ENCODE data around the gene SCGB1A1. TPM values are rescaled to one million over a fixed set of nuclear protein-coding genes. Genes with fewer than 3 reads are reported as not detected.
A peak's percentile ranks its signal among the peaks of the same experiment; 100 is the strongest.

The SCGB1A1 gene
- total and polyA plus RNA-seq, 5 experiments from 2014 or later = not detected

GRCh38 chr11:62430425-62430824 is 11.6 kb downstream of the SCGB1A1 start:
- DNase-seq (no peak), ATAC-seq (no peak)
- H3K27me3 Mint-ChIP-seq = no peaks in the 10 kb centered on the region
- peak overlapping the region in 4 of 10 donors; percentile 3 to 52 (median 20) for H3K27ac Mint-ChIP-seq
- no peaks in the 10 kb centered on the region for H3K36me3 Mint-ChIP-seq
- peaks cover 17 to 61% (median 54%) of the 10 kb centered on the region in 4 donors for H3K4me1 Mint-ChIP-seq
- no peak overlapping the region for H3K4me3 Mint-ChIP-seq
- POLR2A ChIA-PET = no interaction called here
- no peaks in the 10 kb centered on the region for H3K9me3 Mint-ChIP-seq

GRCh38 chr11:62431171-62431901 is 12.5 kb downstream of the SCGB1A1 start:
- POLR2A ChIA-PET = no interaction called here
- Mint-ChIP-seq H3K36me3 (no peaks in the 10 kb centered on the region), H3K27me3 (no peaks in the 10 kb centered on the region), H3K9me3 (no peaks in the 10 kb centered on the region), H3K27ac (peak overlapping the region in 5 of 10 donors; percentile 37 to 52 (median 43)), H3K4me1 (peaks cover 24 to 67% (median 61%) of the 10 kb centered on the region in 4 donors), H3K4me3 (no peak overlapping the region)
- no peak for DNase-seq
- no peak for ATAC-seq

DNA sequence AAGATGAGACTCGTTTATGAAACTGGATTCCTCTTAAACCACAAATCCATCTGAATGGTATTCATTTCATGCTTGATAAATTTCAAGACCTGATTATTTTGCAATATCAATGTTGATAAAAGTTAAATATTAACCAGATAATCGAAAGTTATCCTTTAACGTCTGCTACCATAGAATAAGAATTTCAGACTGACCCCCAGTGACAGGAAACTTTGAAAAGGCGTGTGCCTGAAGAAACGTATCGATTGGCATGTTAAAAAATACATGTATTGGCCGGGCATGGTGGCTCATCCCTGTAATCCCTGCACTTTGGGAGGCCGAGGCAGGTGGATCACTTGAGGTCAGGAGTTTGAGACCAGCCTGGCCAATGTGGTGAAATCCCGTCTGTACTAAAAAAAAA is 13.9 kb downstream of the SCGB1A1 start:
- DNase-seq = no peak
- no peak overlapping the region for H3K4me3 Mint-ChIP-seq
- H3K4me1 Mint-ChIP-seq = peaks cover 21 to 58% (median 52%) of the 10 kb centered on the region in 4 donors
- ATAC-seq = no peak
- H3K36me3 Mint-ChIP-seq = no peaks in the 10 kb centered on the region
- POLR2A ChIA-PET = no interaction called here
- H3K27me3 Mint-ChIP-seq = no peaks in the 10 kb centered on the region
- H3K27ac Mint-ChIP-seq = no peak overlapping the region
- H3K9me3 Mint-ChIP-seq = no peaks in the 10 kb centered on the region

- ATAC-seq (no peak), DNase-seq (no peak)
- no peaks in the 10 kb centered on the region for H3K9me3 Mint-ChIP-seq
- H3K27me3 Mint-ChIP-seq = no peaks in the 10 kb centered on the region
- peak overlapping the region in 8 of 10 donors; percentile 42 to 74 (median 50) for H3K4me3 Mint-ChIP-seq
- no peaks in the 10 kb centered on the region for H3K36me3 Mint-ChIP-seq
- POLR2A ChIA-PET = no interaction called here
- H3K4me1 Mint-ChIP-seq = peaks cover 21 to 54% (median 50%) of the 10 kb centered on the region in 4 donors
- H3K27ac Mint-ChIP-seq = peak overlapping the region in 6 of 10 donors; percentile 13 to 73 (median 64)
Measured at GRCh38 chr11:62433141-62433903, 14.5 kb downstream of the SCGB1A1 start.

DNA sequence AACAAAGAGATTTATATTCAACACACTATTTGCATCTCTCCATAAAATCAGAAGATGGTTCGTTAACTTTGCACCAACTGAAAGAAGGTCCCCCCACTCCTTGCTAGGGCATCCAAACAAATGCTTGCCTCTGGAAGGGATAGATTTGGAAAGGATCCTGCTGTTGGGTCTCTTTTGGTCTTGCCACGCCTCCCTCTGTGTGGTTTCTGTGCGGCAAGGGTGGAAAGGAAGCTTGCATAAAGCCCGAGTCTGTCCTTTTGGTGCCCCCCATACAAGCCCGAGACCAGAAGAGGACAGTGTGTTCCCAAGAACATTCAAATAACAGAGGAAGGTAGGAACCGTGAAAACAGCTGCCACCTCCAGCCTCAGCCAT is 15.1 kb downstream of the SCGB1A1 start:
- no peaks in the 10 kb centered on the region for H3K9me3 Mint-ChIP-seq
- peak overlapping the region in 8 of 10 donors; percentile 42 to 74 (median 50) for H3K4me3 Mint-ChIP-seq
- POLR2A ChIA-PET = interaction anchor here (1.1 kb wide), 1 partner anchor 10 kb away, joined by 4 read pairs; no protein-coding TSS in a partner anchor
- H3K36me3 Mint-ChIP-seq = no peaks in the 10 kb centered on the region
- H3K4me1 Mint-ChIP-seq = peaks cover 21 to 50% (median 49%) of the 10 kb centered on the region in 4 donors
- DNase-seq (peak in 1 of 10 donors; percentile 12), ATAC-seq (peak in 1 of 2 donors; percentile 37)
- no peaks in the 10 kb centered on the region for H3K27me3 Mint-ChIP-seq
- peak overlapping the region in 7 of 10 donors; percentile 13 to 83 (median 63) for H3K27ac Mint-ChIP-seq

- DNase-seq (peak in 1 of 10 donors; percentile 15), ATAC-seq (peak; percentile 65 to 89)
- H3K9me3 Mint-ChIP-seq = no peaks in the 10 kb centered on the region
- POLR2A ChIA-PET = interaction anchor here (0.6 to 1.8 kb wide), 4 partner anchors 9 to 137 kb away, joined by 3 read pairs; partner anchors contain the start of gene EEF1G
- H3K4me1 Mint-ChIP-seq = peaks cover 18 to 49% (median 41%) of the 10 kb centered on the region in 4 donors
- no peaks in the 10 kb centered on the region for H3K36me3 Mint-ChIP-seq
- H3K4me3 Mint-ChIP-seq = peak overlapping the region in 5 of 10 donors; percentile 7 to 33 (median 25)
- no peaks in the 10 kb centered on the region for H3K27me3 Mint-ChIP-seq
- peak overlapping the region; percentile 41 to 84 (median 64) for H3K27ac Mint-ChIP-seq
Measured at GRCh38 chr11:62435846-62436660, 17.2 kb downstream of the SCGB1A1 start.

DNA sequence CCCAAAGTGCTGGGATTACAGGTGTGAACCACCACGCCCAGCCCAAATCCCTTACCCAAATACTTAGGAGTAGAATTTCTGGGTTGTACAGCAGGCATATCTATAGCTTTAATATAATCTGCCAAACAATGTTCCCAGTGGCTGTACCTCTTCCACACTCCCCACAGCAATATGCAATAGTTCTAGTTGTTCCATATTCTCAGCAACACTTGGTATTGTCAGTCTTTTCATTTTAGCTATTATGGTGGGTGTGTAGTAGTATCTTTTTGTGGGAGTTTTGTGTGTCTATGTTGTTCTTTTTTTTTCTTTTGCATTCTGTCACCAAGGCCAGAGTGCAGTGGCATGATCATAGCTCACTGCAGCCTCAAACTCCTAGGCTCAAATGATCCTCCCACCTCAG is 18.8 kb downstream of the SCGB1A1 start:
- Mint-ChIP-seq H3K4me1 (peaks cover 15 to 38% (median 30%) of the 10 kb centered on the region in 4 donors), H3K9me3 (no peaks in the 10 kb centered on the region), H3K36me3 (no peaks in the 10 kb centered on the region), H3K27ac (no peak overlapping the region), H3K27me3 (no peaks in the 10 kb centered on the region), H3K4me3 (no peak overlapping the region)
- DNase-seq = no peak
- no peak for ATAC-seq
- POLR2A ChIA-PET = interaction anchor here (0.6 kb wide), 1 partner anchor 13 kb away, joined by 4 read pairs; no protein-coding TSS in a partner anchor

DNA sequence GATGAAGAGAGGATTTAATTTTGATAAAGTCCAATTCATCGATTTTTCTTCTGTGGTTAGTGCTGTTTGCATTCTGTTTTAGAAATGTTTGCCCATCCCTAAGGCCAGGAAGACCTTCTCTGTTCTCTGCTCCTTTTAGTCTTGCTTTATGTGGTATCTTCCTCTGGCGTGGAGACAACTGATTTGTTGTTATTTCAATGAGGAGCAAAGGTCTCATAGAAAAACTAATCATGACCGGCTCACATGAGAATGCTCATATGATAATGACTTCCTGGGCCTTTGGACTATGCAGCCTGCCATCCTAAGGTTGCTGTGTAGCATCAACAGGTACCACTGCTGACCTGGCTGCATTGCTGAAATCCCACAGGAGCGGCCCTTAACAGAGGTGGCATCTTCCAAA is 19.8 kb downstream of the SCGB1A1 start:
- Mint-ChIP-seq H3K9me3 (no peaks in the 10 kb centered on the region), H3K4me3 (no peak overlapping the region), H3K27me3 (no peaks in the 10 kb centered on the region), H3K36me3 (no peaks in the 10 kb centered on the region), H3K27ac (peak overlapping the region in 1 of 10 donors; percentile 4), H3K4me1 (peaks cover 15 to 32% (median 23%) of the 10 kb centered on the region in 4 donors)
- DNase-seq (no peak), ATAC-seq (no peak)
- POLR2A ChIA-PET = no interaction called here

DNA sequence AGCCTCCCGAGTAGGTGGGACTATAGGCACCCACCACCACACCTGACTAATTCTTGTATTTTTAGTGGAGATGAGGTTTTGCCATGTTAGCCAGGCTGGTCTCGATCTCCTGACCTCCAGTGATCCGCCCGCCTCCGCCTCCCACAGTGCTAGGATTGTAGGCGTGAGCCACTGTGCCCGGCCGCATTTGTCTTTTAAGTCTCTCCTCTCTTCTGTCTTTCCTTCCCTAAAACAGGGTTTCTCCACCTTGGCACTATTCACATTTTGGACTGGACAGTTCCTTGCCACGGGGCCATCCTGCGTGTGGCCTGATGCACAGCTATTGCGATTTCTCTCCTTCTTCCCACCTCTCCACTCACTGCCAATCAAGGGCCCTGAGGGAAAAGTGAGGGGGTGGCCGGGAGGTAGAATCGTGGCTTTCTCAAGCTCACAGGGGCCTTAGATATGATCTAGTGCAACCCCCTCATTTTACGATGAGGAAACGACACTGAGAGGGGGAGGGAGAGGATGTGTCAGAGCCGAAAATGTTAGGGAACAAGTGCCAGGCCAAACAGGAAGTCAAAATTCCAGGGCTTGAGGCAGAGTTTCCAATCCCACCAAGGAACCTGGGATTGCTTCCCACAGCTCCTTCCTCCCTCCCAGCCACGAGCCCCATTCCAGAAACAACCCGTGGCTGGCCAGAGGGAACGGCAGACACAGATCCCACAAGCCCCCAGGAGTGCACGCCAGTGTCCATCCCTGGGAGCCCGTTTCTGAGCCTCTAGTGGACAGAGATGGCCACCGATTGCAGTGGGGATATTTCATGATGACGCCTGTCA is 21.2 kb downstream of the SCGB1A1 start:
- POLR2A ChIA-PET = interaction anchor here (0.7 kb wide), 1 partner anchor 26 kb away, joined by 3 read pairs; no protein-coding TSS in a partner anchor
- Mint-ChIP-seq H3K36me3 (no peaks in the 10 kb centered on the region), H3K27me3 (peaks cover 0 to 8% (median 2%) of the 10 kb centered on the region in 5 donors), H3K9me3 (no peaks in the 10 kb centered on the region), H3K4me1 (peaks cover 9 to 33% (median 20%) of the 10 kb centered on the region in 4 donors), H3K4me3 (no peak overlapping the region), H3K27ac (peak overlapping the region in 1 of 10 donors; percentile 33)
- ATAC-seq (no peak), DNase-seq (no peak)

- POLR2A ChIA-PET = interaction anchor here (0.5 to 1.0 kb wide), 5 partner anchors 9 to 210 kb away, joined by 3 to 5 read pairs (median 4); partner anchors contain the start of gene INTS5
- peak overlapping the region in 9 of 10 donors; percentile 45 to 83 (median 79) for H3K4me3 Mint-ChIP-seq
- peak overlapping the region in 5 of 10 donors; percentile 12 to 80 (median 40) for H3K27ac Mint-ChIP-seq
Measured at GRCh38 chr11:62443390-62444235, 24.8 kb downstream of the SCGB1A1 start.

More at GRCh38 chr11:62443390-62444235, 24.8 kb downstream of the SCGB1A1 start:
- Mint-ChIP-seq H3K36me3 (peaks cover 0 to 2% (median 0%) of the 10 kb centered on the region in 3 donors), H3K27me3 (peaks cover 11 to 36% (median 32%) of the 10 kb centered on the region in 5 donors), H3K9me3 (no peaks in the 10 kb centered on the region), H3K4me1 (peaks cover 2 to 26% (median 9%) of the 10 kb centered on the region in 4 donors)
- peak in 1 of 10 donors; percentile 4 for DNase-seq
- no peak for ATAC-seq
